Dedifferentiated amniotic fluid mesenchymal stem cell (primary cell): ENCODE data around the gene SEC22A.
A peak's percentile ranks its signal among the peaks of the same experiment; 100 is the strongest.
"Not testable (repeated sequence)": the region's sequence is repeated elsewhere in the genome, so short reads cannot be mapped to it uniquely, and the experiment has no call there.

ENCODE experiments used
- DNase-seq: peaks from one replicate; pipeline ENCODE4 v3.0.0-alpha.2; 2016; ENCODE audit errors: extremely low spot score

Gene SEC22A

DNA sequence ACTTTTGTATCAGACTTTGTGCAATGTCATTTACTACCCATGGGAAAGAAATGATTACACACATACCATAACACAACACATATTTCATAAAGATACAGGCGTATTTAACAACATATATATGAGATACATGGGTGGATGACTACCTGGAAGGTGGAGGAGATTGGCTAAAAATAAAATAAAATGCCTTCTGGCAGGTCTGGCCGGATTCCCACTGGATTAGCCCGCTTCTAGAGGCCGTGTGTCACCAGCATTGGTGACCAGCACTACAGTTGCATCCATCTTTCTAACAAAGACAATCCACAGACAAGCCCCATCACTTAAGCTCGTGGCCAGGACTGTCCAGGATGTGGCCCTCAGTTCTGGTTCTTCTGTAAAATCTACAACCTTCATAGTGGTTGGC lies 21.0 kb upstream of the SEC22A start:
- DNase-seq: no peak

DNA sequence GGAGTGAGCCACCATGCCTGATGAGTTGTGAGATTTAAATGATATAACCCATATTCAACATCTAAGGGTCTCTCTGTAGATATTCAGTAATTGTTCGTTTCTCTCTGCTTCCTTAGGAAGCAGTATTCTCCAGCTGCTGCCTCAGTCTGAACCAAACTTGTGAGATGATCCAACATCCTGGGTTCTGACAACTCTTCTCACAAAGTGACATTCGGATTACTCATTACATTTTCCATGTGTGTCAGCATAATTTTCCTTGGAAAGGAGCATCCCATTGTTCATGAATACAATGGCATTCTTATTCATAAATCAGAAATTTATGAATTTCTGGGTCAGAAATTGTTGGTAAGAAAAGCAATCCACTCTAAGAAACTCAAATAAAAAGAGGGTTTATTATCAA lies 15.0 kb upstream of the SEC22A start:
- DNase-seq: no peak

GRCh38 chr3:123188058-123188457 lies 13.7 kb upstream of the SEC22A start:
- no peak for DNase-seq

DNA sequence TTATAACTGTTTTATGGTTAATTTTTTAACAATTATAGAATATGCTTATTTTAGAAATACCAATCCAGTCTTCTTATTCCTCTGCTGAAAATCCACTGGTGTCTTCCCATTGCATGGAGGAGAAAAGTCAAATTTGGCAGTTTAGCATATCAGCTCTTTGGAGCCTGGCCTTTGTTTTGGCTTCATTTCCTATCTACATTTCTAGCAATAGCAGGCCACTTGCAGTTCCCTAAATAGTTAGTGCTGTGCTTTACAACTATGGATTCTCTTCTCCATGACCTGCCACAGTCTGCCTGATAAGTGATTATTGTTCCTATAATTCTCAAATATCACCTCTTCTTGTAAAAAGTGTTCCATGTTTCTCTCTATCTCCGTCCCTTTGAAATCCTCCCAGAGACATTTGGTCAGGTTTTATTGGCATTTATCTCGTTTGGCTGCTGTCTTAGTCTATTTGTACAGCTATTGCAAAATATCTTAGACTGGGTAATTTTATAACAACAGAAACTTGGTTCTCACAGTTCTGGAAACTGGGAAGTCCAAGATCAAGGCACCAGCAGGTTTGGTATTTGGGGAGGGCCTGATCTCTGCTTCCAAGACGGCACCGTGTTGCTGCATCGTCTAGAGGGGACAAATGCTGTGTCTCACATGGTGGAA lies 8.2 kb upstream of the SEC22A start:
- no peak for DNase-seq

GRCh38 chr3:123194552-123194951 lies 7.2 kb upstream of the SEC22A start:
- no peak for DNase-seq

DNA sequence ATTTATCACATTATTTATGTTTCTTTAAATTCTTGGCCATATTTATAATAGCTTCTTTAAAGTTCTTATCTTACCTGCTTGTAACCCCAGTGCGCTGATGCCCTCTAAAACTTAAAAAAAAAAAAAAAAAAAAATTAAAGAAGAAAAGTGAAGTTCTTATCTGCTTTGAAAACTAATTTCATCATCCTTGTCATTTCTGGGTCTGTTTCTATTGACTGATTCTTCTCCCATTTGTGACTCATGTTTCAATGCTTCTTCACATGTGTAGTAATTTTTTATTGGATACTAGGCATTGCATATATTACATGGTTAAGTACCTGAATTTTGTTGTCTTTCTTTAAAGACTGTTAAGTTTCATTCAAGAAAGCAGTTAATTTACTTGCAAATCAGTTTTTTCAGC lies 3.4 kb upstream of the SEC22A start:
- no peak for DNase-seq

DNA sequence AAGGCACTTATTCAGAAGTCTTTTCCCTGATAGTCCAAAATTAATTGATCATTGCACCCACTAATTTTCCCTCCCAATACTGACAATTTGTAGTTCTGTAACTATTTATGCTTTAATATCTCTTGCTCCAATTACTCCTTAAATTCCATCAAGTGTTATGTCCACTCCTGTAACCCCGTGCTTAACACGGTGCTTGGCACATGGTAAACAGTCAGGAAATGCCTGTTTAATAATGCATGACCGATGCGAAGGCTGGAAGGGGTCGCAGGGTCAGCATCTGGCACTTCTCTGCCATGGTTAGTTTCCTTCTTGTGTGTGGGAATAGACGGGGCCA lies 553 bp upstream of the SEC22A start:
- no peak for DNase-seq

GRCh38 chr3:123202451-123202850 lies 708 bp downstream of the SEC22A start:
- no peak for DNase-seq

GRCh38 chr3:123218990-123219389 lies 17.2 kb downstream of the SEC22A start:
- no peak for DNase-seq

DNA sequence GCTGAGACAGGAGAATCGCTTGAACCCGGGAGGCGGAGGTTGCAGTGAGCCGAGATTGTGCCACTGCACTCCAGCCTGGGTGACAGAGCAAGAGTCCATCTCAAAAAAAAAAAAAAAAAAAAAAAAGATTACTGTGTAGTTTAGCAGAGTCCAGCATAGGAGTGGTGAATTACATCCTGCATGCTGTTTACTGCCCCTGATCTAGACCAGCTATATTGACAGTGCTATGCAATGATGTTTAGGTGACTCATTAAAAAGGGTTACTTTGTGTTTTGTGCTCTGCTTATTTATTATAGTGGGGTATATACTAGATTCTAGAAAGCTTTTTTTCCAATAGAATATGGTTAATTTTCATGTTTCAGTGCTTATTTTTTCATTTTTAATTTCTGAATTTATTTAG lies 19.6 kb downstream of the SEC22A start:
- DNase-seq: not testable (repeated sequence)

DNA sequence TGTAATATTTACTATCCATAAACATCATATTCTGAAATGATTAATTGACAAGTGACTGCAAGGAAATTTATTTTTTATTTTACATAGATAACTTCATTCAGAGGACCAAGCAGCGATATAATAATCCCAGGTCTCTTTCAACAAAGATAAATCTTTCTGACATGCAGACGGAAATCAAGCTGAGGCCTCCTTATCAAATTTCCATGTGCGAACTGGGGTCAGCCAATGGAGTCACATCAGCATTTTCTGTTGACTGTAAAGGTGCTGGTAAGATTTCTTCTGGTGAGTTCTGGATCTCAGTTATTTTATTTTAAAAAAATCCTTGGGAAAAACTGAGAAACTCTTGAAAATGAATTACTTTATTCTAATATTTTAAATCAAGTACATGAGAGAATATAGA lies 23.3 kb downstream of the SEC22A start:
- no peak for DNase-seq

DNA sequence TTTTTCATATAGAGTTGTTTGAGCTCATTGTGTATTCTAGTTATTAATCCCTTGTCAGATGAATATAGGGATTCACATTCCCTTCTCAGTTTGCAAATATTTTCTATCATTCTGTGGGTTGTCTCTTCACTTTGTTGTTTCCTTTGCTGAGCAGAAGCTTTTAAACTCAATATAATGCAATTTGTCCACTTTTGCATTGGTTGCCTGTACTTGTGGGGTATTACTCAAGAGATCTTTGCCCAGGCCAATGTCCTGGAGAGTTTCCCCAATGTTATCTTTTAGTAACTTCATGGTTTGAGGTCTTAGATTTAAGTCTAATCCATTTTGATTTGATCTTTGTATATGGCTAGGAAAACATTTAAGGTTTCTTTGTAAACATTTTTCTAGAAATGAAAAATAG lies 24.8 kb downstream of the SEC22A start:
- DNase-seq: no peak

DNA sequence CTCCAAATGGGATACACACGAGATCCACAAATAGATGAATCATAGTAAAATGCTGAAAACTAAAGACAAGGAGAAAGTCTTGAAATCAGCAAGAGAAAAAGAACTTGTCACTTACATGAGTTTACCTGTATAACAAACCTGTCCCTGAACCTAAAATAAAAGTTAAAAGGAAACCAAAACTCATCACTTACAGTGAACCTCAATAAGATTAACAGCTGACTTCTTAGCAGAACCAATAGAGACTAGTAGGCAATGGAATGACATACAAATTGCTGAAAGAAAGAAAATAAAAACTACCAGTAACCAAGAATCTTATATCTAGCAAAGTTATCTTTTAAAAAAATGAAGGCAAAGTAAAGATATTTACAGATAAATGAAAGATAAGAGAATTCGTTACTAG lies 27.4 kb downstream of the SEC22A start:
- no peak for DNase-seq

DNA sequence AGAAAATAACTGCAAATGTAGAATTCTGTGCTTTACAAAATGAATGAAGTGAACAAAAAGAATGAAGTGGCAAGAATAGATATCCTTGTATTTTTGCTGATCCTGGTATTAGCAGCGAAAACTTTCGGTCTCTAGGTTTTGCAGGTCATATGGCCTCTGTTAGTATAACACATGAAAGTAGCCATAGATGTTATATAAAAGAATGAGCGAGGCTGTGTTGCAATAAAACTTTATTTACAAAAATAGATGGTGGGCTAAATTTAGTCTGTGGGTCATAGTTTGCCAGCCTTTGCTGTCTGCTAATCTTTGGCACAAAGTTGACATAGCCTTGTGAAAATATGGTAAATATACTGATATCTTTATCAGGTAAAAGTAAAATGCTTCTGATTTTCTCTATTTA lies 35.2 kb downstream of the SEC22A start:
- no peak for DNase-seq

DNA sequence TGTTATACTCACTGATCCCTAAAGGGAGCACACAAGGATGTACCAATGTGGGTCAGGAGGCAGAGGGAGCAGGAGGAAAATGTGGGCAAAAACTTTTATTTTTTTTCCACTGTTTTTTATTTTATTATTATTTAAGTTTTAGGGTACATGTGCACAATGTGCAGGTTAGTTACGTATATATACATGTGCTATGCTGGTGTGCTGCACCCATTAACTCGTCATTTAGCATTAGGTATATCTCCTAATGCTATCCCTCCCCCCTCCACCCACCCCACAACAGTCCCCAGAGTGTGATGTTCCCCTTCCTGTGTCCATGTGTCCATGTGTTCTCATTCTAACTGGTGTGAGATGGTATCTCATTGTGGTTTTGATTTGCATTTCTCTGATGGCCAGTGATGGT lies 37.4 kb downstream of the SEC22A start:
- not testable (repeated sequence) for DNase-seq

- DNase-seq: no peak
Observed at GRCh38 chr3:123239756-123240155, 38.0 kb downstream of the SEC22A start.

GRCh38 chr3:123244128-123244527 lies 42.4 kb downstream of the SEC22A start:
- DNase-seq: no peak

DNA sequence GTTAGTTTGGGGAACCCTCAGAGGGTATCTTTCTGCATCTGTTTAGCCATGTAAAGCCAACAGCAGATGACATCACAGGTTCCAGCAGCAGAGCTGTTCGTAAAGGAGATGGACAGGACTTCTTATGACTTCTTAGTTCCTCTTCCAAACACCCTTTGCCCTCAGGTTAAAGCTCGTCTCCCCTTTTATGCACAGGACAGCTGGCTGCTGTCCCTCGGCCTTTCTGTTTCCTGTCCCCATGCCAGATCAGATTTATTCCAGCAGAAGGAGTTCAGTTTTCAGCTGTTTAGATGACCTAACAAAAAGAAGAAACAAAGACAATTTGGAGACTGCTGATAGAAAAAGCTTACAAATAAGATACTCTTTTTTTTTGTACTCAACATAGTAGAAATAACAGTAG lies 45.1 kb downstream of the SEC22A start:
- DNase-seq: no peak

DNA sequence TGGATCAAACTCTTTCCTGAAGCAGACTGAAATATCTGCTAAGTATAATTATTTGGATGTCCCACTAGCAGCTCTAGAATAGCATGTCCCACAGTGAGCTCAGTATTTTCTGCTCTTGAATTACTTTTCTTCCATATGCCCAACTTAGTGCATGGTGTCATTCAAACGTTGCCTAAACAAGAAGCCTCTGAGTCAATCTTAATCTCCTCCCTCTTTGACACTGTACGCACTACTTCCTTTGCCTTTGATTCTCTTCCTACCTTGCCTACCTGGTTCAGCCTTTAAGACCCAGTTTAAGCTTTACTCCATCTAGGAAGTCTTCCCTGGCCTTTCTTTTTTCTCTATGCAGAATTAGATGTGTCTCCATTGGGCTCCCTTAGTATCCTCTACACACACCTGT lies 54.5 kb downstream of the SEC22A start:
- no peak for DNase-seq

DNA sequence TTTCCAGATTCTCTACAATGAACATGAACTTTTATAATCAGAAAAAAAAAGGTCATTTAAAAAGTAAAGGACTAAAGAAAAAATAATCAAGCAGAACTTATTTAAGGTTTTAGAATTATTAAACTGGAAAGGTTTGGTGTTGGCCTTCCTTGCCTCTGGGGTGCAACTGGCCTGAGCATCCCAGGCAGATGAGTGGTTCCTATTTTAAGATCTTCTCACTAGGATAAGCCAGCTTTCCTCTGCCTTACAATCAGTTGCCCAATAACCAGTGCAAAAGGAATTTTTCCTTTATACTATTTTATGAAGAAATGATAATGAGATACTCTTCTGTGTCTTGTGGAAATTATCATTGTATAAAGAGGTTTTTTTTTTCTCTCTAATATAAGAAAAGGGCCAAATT lies 56.6 kb downstream of the SEC22A start:
- DNase-seq: no peak

DNA sequence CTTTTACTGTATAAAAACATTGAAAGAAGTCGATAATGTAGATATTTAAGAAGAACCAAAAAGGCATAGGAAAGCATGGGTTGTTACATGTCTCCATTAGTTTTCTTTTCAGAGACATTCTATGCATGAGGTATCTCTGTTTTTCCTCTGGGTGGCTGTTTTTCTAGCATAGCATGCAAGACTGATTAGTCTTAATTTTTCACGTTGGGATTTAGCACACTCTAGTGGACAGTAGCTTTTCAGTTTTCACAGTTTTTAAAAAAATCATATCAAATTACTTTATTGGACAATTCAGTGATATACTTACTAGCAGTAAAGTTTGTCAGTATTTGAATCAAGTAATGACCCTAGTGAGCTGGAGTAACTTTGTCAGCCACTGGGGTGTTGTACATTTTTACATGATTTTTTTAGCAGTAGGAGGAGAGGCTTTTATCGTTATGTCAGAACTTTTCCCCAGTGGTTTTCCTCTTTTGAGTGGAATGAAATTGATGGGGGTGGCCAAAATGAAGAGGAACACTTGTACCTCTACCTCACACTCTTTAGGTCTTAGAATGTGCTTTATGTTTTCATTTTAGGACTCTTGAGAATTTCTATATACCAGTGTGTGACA lies 57.2 kb downstream of the SEC22A start:
- peak; percentile 80 for DNase-seq

GRCh38 chr3:123261666-123262065 lies 59.9 kb downstream of the SEC22A start:
- DNase-seq: no peak

- no peak for DNase-seq
Observed at GRCh38 chr3:123262226-123262625, 60.5 kb downstream of the SEC22A start.

- no peak for DNase-seq
Observed at GRCh38 chr3:123262868-123263267, 61.1 kb downstream of the SEC22A start.
